Stomach smooth muscle (tissue), 2 donors: ENCODE data around the gene ADRM1.

Experiments
- H3K27ac ChIP-seq: one replicate; pipeline ENCODE4 v1.7.0; 2013; ENCODE audit warnings: mild to moderate bottlenecking, low read length, inconsistent platforms
- H3K27me3 ChIP-seq, 2 donors: one replicate each; pipeline ENCODE4 v1.7.0; 2013; ENCODE audit warnings: low read length in 2 of 2; ENCODE audit not compliant: insufficient read depth in 2 of 2, control insufficient read depth in 1 of 2
- H3K36me3 ChIP-seq, 2 donors: one replicate each; pipeline ENCODE4 v1.7.0; 2013; ENCODE audit warnings: low read length in 2 of 2; ENCODE audit not compliant: control insufficient read depth in 2 of 2, insufficient read depth in 2 of 2
- H3K4me1 ChIP-seq: one replicate; pipeline ENCODE4 v1.7.0; 2013; ENCODE audit warnings: low read length; ENCODE audit not compliant: control insufficient read depth, insufficient read depth
- H3K4me3 ChIP-seq, 2 donors: one replicate each; pipeline ENCODE4 v1.7.0; 2013; ENCODE audit warnings: low read length in 2 of 2
- H3K9ac ChIP-seq, 2 donors: one replicate each; pipeline ENCODE4 v1.7.0; 2013; ENCODE audit warnings: low read length in 2 of 2, mild to moderate bottlenecking in 1 of 2
- H3K9me3 ChIP-seq, 2 donors: one replicate each; pipeline ENCODE4 v1.7.0; 2013; ENCODE audit warnings: low read length in 2 of 2; ENCODE audit not compliant: control insufficient read depth in 2 of 2
- donor health status: healthy.
- donor health status: Pancreatic carcinoma.

The ADRM1 gene

DNA sequence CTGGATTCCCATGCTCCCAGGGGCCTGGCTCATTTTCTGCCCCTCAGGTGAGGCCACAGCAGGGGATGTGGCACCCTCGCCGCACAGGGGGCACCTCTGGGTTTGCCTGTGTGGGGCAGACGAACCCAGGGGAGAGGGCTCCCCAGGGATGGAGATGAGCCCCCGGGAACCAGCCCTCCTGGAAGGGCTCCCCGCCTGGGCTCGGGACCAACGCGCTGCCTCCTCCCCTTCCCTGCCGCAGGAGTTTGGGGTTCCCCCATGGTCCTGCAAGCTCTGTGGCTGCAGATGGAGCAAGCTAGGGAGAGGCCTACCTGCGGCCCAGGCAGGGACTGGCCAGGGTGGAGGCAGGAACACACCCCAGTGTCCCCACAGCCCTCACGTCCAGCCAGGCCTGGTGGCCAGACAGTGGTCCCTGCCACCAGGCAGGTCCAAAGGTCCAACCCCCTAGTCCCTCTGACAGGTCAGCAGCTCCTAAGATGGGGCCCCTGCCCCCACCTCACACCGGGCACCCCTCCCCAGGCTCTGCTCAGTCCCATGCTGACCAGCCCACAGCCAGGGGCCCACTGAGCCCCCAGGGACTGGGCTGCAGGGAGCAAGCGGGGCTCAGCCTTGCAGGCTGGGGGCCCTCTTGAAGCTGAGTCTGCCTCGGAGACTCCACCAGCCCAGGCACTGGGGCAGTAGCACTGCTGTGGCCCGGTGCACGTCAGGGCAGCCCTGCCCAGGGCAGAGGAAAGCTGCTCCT lies 50.7 kb downstream of the ADRM1 start:
- H3K9me3 ChIP-seq = no peaks in the 10 kb centered on the region
- no peaks in the 10 kb centered on the region for H3K27me3 ChIP-seq
- no peak overlapping the region for H3K9ac ChIP-seq
- peaks cover 9 to 22% of the 10 kb centered on the region in 2 donors for H3K36me3 ChIP-seq
- H3K27ac ChIP-seq = peak overlapping the region; percentile 84
- H3K4me3 ChIP-seq = peak overlapping the region in 1 of 2 donors; percentile 29
- H3K4me1 ChIP-seq = peaks cover 69% of the 10 kb centered on the region

DNA sequence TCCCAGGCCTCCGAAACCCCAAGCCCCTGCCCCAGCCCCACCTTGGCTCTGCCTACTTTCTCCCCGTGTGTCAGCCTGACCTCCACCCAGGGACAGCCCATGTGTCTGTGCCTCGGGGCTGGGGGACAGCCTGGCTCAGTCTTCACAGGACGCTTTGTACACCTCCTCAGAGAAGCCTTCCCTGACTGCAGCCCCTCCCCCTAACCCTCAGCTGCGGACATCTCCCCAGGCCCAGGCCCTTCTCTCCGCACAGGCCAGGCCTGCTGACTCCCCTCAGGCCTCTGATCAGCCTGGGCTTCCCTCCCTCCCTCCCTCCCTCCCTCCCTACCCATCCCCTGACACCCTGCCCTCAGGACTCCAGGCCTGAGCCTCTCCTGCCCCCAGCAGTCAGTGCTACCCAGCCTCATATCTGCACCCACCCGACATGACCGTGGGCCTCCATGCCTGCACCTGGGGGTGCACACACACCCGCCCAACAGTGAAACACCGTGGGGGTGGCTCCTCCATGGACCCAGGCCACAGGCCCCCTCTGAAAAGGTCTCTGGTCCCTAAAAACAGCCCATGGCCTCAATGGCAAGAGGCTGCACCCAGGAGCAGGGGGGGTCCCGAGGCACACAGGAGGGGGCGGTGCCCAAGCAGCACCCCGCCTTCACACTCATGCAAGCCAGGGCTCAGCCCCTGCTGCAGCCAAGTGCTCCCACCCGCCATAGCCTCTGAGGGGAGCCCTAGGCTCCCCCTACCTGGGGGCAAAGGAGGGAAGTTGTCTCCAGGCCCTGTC lies 51.4 kb downstream of the ADRM1 start:
- Histone ChIP-seq H3K27ac (peak overlapping the region; percentile 85), H3K4me1 (peaks cover 76% of the 10 kb centered on the region), H3K9ac (no peak overlapping the region)

DNA sequence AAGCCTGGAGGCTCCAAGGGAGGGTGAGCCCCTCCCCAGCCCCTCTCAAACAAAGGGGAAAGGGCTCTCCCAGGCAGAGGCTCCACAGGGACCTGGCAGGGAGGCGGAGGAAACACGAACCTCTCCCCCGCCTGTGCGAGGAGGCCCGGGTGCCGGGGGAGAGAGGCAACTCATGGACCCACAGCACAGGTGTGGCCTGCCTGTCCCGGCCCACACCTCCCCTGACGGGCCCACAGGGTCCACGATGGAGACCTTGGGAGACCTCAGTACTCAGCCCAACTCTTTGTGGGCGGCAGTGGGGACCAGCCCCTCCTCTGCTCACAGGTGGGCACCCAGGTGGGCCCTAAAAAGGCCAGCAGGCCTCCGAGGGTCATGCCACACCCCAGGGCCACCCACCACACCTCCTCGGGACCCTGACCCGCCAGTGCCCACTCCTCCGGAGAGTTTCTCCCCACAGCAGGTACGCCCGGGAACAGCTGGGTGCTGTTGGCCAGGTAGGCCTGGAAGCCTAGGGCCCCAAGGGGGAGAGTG lies 52.1 kb downstream of the ADRM1 start:
- Histone ChIP-seq H3K27ac (peak overlapping the region; percentile 85), H3K9me3 (no peaks in the 10 kb centered on the region), H3K36me3 (peaks cover 6 to 17% of the 10 kb centered on the region in 2 donors), H3K4me1 (peaks cover 83% of the 10 kb centered on the region), H3K27me3 (no peaks in the 10 kb centered on the region), H3K9ac (peak overlapping the region; percentile 29 to 60), H3K4me3 (peak overlapping the region; percentile 35 to 64)

More for the DNA sequence above, 51.4 kb downstream of the ADRM1 start:
- H3K4me3 ChIP-seq = peak overlapping the region in 1 of 2 donors; percentile 22
- H3K27me3 ChIP-seq = no peaks in the 10 kb centered on the region
- H3K9me3 ChIP-seq = no peaks in the 10 kb centered on the region
- H3K36me3 ChIP-seq = peaks cover 6 to 21% of the 10 kb centered on the region in 2 donors

DNA sequence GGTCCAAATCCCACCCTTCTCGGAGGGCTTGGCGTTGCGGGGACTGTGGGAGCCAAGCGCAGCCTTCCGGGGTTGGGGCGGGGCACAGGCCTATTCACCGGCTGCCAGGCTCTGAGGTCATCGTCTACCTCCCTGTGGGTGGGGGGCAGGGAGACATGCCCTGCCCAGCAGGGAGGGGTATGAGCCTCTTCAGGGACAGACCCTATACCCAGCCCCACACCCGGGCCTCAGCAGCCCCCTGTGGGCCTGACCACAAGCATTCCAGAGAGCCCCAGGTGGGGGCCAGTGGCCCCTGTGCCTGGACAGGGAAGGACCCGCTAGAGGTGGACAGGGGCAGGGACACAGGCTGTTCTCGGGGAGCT lies 52.7 kb downstream of the ADRM1 start:
- peaks cover 6 to 11% of the 10 kb centered on the region in 2 donors for H3K36me3 ChIP-seq
- H3K4me3 ChIP-seq = peak overlapping the region; percentile 7 to 64
- peak overlapping the region; percentile 85 for H3K27ac ChIP-seq
- peaks cover 82% of the 10 kb centered on the region for H3K4me1 ChIP-seq
- no peaks in the 10 kb centered on the region for H3K9me3 ChIP-seq
- H3K27me3 ChIP-seq = no peaks in the 10 kb centered on the region
- peak overlapping the region; percentile 47 to 60 for H3K9ac ChIP-seq

DNA sequence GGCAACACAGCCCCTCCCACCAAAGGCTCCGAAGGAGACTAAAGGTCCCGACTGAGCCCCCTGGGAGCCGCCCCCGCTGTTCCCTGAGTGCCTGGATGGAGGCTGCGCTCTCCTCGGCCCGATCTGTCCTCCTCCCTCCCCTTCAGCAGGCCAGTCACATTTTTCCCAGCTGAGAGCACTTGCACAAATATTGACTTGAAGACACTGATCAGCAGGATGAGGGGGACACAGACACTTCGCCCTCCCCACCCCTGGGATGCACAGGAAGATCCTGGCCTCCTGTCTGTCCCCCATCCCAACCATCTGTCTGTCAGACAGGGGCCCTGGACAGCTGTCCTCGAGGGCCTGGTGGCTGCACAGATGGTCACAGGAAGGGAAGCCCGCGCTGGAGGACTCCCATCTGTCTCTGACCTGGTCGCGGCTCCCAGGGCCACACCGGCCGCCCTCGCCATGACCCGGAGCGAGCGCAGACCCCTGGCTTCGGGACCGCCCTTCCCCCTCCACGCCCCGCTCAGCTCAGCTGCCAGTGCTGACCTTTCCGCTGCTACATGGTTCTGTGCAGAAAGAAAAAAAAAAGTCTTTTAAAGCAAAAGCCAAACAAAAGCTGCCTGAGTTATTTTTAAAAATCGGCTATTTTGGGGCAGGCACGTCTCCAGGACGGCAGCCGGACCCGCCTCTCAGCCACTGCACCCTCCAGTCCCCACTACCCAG lies 53.2 kb downstream of the ADRM1 start:
- no peaks in the 10 kb centered on the region for H3K27me3 ChIP-seq
- peak overlapping the region; percentile 47 to 60 for H3K9ac ChIP-seq
- H3K27ac ChIP-seq = peak overlapping the region; percentile 85
- H3K4me3 ChIP-seq = peak overlapping the region; percentile 7 to 64
- H3K36me3 ChIP-seq = peaks cover 4 to 6% of the 10 kb centered on the region in 2 donors
- H3K9me3 ChIP-seq = no peaks in the 10 kb centered on the region
- peaks cover 84% of the 10 kb centered on the region for H3K4me1 ChIP-seq

DNA sequence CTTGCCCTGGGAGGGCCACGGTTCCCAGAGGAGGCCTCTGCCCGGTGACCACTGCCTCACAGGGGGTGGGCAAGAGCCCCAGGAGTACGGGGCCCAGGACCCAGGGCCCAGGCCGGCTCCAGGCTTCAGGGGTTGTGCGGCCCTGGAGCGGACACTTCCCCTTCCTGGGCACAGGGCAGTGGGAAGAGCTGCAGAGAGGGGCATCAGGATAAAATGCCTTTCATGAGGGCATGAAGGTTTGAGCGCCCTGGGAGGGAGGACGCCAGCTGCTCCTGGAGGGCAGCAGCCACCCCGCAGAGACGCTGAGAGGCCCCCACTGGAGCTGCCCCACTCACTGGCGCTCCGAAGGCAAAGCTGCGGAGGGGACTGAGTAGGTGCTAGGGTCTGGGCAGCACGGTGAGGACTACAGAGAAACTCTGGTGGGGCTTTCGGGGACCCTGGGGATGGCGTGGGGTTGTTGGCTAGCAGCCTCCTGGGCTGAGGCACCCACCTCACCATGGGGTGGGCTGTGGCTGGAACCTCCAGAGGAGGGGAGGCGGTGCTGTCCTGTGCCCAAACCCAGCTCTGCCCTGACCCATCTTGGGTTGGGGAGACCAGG lies 53.9 kb downstream of the ADRM1 start:
- H3K4me1 ChIP-seq = peaks cover 91% of the 10 kb centered on the region
- peak overlapping the region; percentile 85 for H3K27ac ChIP-seq
- peak overlapping the region in 1 of 2 donors; percentile 47 for H3K9ac ChIP-seq
- H3K27me3 ChIP-seq = no peaks in the 10 kb centered on the region
- peak overlapping the region; percentile 21 to 64 for H3K4me3 ChIP-seq
- no peaks in the 10 kb centered on the region for H3K9me3 ChIP-seq
- H3K36me3 ChIP-seq = peaks cover 0 to under 1% of the 10 kb centered on the region in 2 donors

DNA sequence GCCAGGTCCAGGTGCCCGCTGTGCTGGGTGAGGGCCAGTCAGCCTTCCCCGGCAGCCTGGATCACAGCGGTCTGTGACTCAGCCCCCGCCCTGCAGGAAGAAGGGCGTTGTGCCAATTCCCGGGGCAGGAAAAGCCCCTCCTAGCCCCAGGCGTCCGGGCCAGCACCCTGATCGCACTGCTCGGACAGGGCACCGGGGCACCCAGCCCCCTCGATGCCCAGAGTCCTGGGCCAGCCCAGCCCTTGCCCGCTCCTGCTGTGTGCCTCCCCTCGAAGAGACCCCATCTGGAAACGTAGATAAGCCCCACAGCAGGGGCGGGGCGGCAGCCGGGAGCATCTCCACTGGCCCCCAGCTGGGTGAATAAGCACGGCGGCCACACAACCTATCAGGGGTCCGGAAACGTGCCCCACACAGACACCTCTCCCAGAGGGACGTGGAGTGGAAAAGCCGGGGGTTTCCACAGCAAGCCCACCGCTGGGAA lies 54.4 kb downstream of the ADRM1 start:
- H3K9ac ChIP-seq = peak overlapping the region; percentile 5 to 32
- peaks cover 95% of the 10 kb centered on the region for H3K4me1 ChIP-seq
- H3K4me3 ChIP-seq = peak overlapping the region; percentile 21 to 64
- peak overlapping the region; percentile 85 for H3K27ac ChIP-seq
- no peaks in the 10 kb centered on the region for H3K27me3 ChIP-seq
- peaks cover 3 to 4% of the 10 kb centered on the region in 2 donors for H3K36me3 ChIP-seq
- H3K9me3 ChIP-seq = no peaks in the 10 kb centered on the region

DNA sequence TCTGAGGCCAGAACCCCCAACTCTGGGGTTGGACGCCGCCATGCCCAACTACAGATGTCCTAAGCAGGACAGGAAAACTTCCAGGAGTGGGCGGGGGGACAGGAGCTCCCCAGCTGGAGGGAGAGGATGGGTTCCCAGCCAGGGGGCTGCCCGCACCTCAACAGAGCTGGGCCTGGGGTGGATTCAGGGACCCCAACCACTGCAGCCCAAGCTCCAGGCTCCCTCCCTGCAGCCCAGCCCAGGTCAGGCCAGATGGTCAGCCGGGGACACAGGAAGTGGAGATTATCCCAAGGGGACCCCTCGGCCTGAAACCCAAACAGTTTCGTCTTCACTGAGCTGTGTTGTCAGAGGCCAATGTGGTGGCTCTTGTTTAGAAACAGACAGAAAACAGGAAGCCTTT lies 54.9 kb downstream of the ADRM1 start:
- H3K9ac ChIP-seq = peak overlapping the region; percentile 13 to 32
- H3K27ac ChIP-seq = peak overlapping the region; percentile 85
- no peaks in the 10 kb centered on the region for H3K9me3 ChIP-seq
- no peaks in the 10 kb centered on the region for H3K27me3 ChIP-seq
- H3K4me3 ChIP-seq = peak overlapping the region in 1 of 2 donors; percentile 64
- peaks cover 4% of the 10 kb centered on the region in 2 donors for H3K36me3 ChIP-seq
- peaks cover 95% of the 10 kb centered on the region for H3K4me1 ChIP-seq
